Omental fat pad (tissue), 4 donors: Measurements from ENCODE around the gene SLC4A1AP. TPM values are rescaled to one million over a fixed set of nuclear protein-coding genes. Genes with fewer than 3 reads are reported as not detected.

Experiments used
- ATAC-seq: fragments of 150-250 bp; one replicate; pipeline ENCODE4 v1.9.1; 2016; ENCODE audit warnings: mild to moderate bottlenecking, moderate library complexity; ENCODE audit not compliant: low FRiP score
- DNase-seq: peaks from one replicate; pipeline ENCODE4 v3.0.0-alpha.2; 2019; ENCODE audit warnings: low spot score
- CTCF ChIP-seq, 3 donors: fragments of 450-650 bp; IDR thresholded peaks; one replicate each; pipeline ENCODE4 v1.5.1; 2016 to 2017; ENCODE audit warnings: antibody characterized with exemption in 3 of 3, mild to moderate bottlenecking in 3 of 3, moderate library complexity in 2 of 3
- total RNA-seq, 4 donors: library from RNA; depleted of rRNA; stranded (reverse); fragments of >200 nt; gene quantifications; one replicate each; pipeline ENCODE4 v1.1.0, GENCODE V29; 2016

The SLC4A1AP gene
- total RNA-seq, 4 donors from 2014 or later: 16.1 to 24.1 (median 20.4) TPM

GRCh38 chr2:27709960-27710575, 46.4 kb downstream of the SLC4A1AP start:
- TF ChIP-seq CTCF (IDR thresholded peaks at IDR 0.05): no peak
- DNase-seq: no peak
- ATAC-seq: no peak

- DNase-seq: no peak
- no peak for TF ChIP-seq CTCF (IDR thresholded peaks at IDR 0.05)
- no peak for ATAC-seq
These were observed 47.1 kb downstream of the SLC4A1AP start for GRCh38 chr2:27710640-27711430.

- DNase-seq (no peak), ATAC-seq (no peak)
- no peak for TF ChIP-seq CTCF (IDR thresholded peaks at IDR 0.05)
These were observed 48.1 kb downstream of the SLC4A1AP start for GRCh38 chr2:27711804-27712203.

GRCh38 chr2:27712522-27712921, 48.8 kb downstream of the SLC4A1AP start:
- TF ChIP-seq CTCF (IDR thresholded peaks at IDR 0.05): no peak
- ATAC-seq: no peak
- no peak for DNase-seq

GRCh38 chr2:27713201-27713600, 49.5 kb downstream of the SLC4A1AP start:
- ATAC-seq: no peak
- no peak for DNase-seq

GRCh38 chr2:27714053-27714452, 50.4 kb downstream of the SLC4A1AP start:
- ATAC-seq (no peak), DNase-seq (no peak)
- no peak for TF ChIP-seq CTCF (IDR thresholded peaks at IDR 0.05)

More at GRCh38 chr2:27713201-27713600, 49.5 kb downstream of the SLC4A1AP start:
- TF ChIP-seq CTCF (IDR thresholded peaks at IDR 0.05): no peak

GRCh38 chr2:27714851-27715291, 51.2 kb downstream of the SLC4A1AP start:
- no peak for ATAC-seq
- no peak for DNase-seq

More at GRCh38 chr2:27714851-27715291, 51.2 kb downstream of the SLC4A1AP start:
- TF ChIP-seq CTCF (IDR thresholded peaks at IDR 0.05): no peak
